K562 (cell line): ENCODE measurements around the gene PCDH7. TPM values are rescaled to one million over a fixed set of nuclear protein-coding genes. Genes with fewer than 3 reads are reported as not detected.

Experiments used
- ATAC-seq: fragments of 200-7000 bp; cut with Tn5 transposase; 3 replicates; pipeline ENCODE4 v1.9.1; 2020; ENCODE audit warnings: moderate library complexity
- BruUV-seq: library from RNA; stranded (reverse); fragments of 400-500 nt; replicated peaks from 2 replicates; lab custom pipeline; 2021; lab: Mats Ljungman, UMichigan
- CTCF ChIA-PET: fragments of 300-600 bp; formaldehyde crosslinking; extraction: SDS; loops from one replicate; lab custom pipeline; 2021; ENCODE audit warnings: low intra/inter-chr PET ratio; lab: Yijun Ruan, JAX
- POLR2A ChIA-PET: fragments of 300-600, 350-650 bp; sonication (Branson Sonifier 250); formaldehyde crosslinking; extraction: SDS; loops from one replicate; lab custom pipeline; 2021; ENCODE audit warnings: antibody characterized with exemption, inconsistent platforms; lab: Yijun Ruan, JAX
- DNase-seq, 4 experiments: peaks; one replicate each; pipeline versions ENCODE4 v3.0.0 to v3.0.0-alpha.2; 2011 to 2018; ENCODE audit warnings: low spot score in 3 of 4, mixed read lengths in 3 of 4; ENCODE audit errors: extremely low read depth in 1 of 4
- FAIRE-seq: peaks from 2 replicates; lab custom pipeline; 2011; peaks lifted over from hg19 to GRCh38; lab: Jason Lieb, UNC
- H2AFZ ChIP-seq: 2 replicates; pipeline ENCODE4 v1.6.0; 2011; ENCODE audit warnings: low read depth, low read length, control low read depth, inconsistent platforms
- H3K27ac ChIP-seq: fragments of 200-600 bp; 3 replicates; pipeline ENCODE4 v1.8.0; 2011; ENCODE audit warnings: low read depth, mild to moderate bottlenecking, control low read depth, inconsistent platforms, low read length, moderate library complexity, mixed read lengths; ENCODE audit errors: extremely low read depth
- H3K27me3 ChIP-seq, 2 experiments: fragments of 300-600 bp in 1 of 2; 2 replicates in 1 of 2; 3 replicates in 1 of 2; pipeline versions ENCODE4 v1.6.0 to v1.8.0; 2011; ENCODE audit warnings: inconsistent platforms in 2 of 2, low read length in 2 of 2, mild to moderate bottlenecking in 1 of 2, mixed read lengths in 1 of 2, moderate library complexity in 1 of 2; ENCODE audit not compliant: control insufficient read depth in 2 of 2, insufficient read depth in 2 of 2
- H3K36me3 ChIP-seq: fragments of 300-600 bp; 3 replicates; pipeline ENCODE4 v1.8.0; 2011; ENCODE audit warnings: mild to moderate bottlenecking, low read length, inconsistent platforms; ENCODE audit not compliant: control insufficient read depth, insufficient read depth
- H3K4me1 ChIP-seq, 2 experiments: fragments of 200-600 bp in 1 of 2; replicated peaks in 1 of 2; 2 replicates in 1 of 2; 3 replicates in 1 of 2; pipeline versions ENCODE4 v1.5.1 to v1.8.0; 2011; ENCODE audit warnings: inconsistent platforms in 2 of 2, low read length in 2 of 2, mild to moderate bottlenecking in 1 of 2, mixed read lengths in 1 of 2, moderate library complexity in 1 of 2; ENCODE audit not compliant: control insufficient read depth in 2 of 2, insufficient read depth in 2 of 2
- H3K4me2 ChIP-seq: 2 replicates; pipeline ENCODE4 v1.6.1; 2011; ENCODE audit warnings: low read length, control low read depth, inconsistent platforms, mixed read lengths; ENCODE audit not compliant: insufficient read depth
- H3K4me3 ChIP-seq: fragments of 200-600 bp; sonication (generic), shearing (Covaris generic); 2 replicates; pipeline ENCODE4 v1.5.1; 2016; ENCODE audit warnings: control low read depth, inconsistent platforms
- H3K79me2 ChIP-seq: fragments of 200-600 bp; 3 replicates; pipeline ENCODE4 v1.8.0; 2011; ENCODE audit warnings: low read length, inconsistent platforms; ENCODE audit not compliant: control insufficient read depth, insufficient read depth
- H3K9ac ChIP-seq, 2 experiments: 2 replicates each; pipeline versions ENCODE4 v1.6.0 to v1.6.1; 2011; ENCODE audit warnings: low read depth in 2 of 2, low read length in 2 of 2, control low read depth in 1 of 2, inconsistent platforms in 1 of 2, mild to moderate bottlenecking in 1 of 2, mixed read lengths in 1 of 2; ENCODE audit not compliant: insufficient read depth in 1 of 2
- H3K9me1 ChIP-seq: one replicate; pipeline ENCODE4 v1.6.0; 2011; ENCODE audit warnings: inconsistent platforms, mild to moderate bottlenecking, low read length, moderate library complexity; ENCODE audit not compliant: control insufficient read depth, insufficient read depth
- H3K9me3 ChIP-seq: replicated peaks from 2 replicates; pipeline ENCODE4 v1.5.1; 2011; ENCODE audit warnings: low read depth, low read length, inconsistent platforms; ENCODE audit not compliant: control insufficient read depth, insufficient read depth
- H4K20me1 ChIP-seq: replicated peaks from 2 replicates; pipeline ENCODE4 v1.6.1; 2011; ENCODE audit warnings: low read length, inconsistent platforms, mixed read lengths; ENCODE audit not compliant: control insufficient read depth, insufficient read depth
- CTBP1 ChIP-seq: fragments of 450-650 bp; IDR thresholded peaks from 2 replicates; pipeline ENCODE4 v1.6.1; 2016; ENCODE audit warnings: borderline replicate concordance
- CTCF ChIP-seq, 3 experiments: IDR thresholded peaks in 2 of 3; conservative IDR thresholded peaks in 1 of 3; 2 replicates each; pipeline ENCODE4 v1.5.1; 2011 to 2012; ENCODE audit warnings: low read length in 3 of 3, mild to moderate bottlenecking in 3 of 3, control low read depth in 2 of 3, improper control_type of control experiment in 1 of 3, inconsistent platforms in 1 of 3, low read depth in 1 of 3, mixed read lengths in 1 of 3, moderate library complexity in 1 of 3; ENCODE audit not compliant: insufficient read depth in 2 of 3
- CTCFL ChIP-seq: IDR thresholded peaks from 2 replicates; pipeline ENCODE4 v1.6.1; 2011; ENCODE audit warnings: borderline replicate concordance, low read depth, mild to moderate bottlenecking, moderate library complexity, low read length; ENCODE audit not compliant: insufficient read depth, poor library complexity, severe bottlenecking
- WGBS: fragments of 100-300 bp; shearing (Covaris generic); methylation state at CpG from one replicate; pipeline ENCODE4 v1.1.6; 2016; ENCODE audit warnings: low coverage, mixed read lengths; ENCODE audit not compliant: insufficient coverage; ENCODE audit errors: missing lambda C conversion rate; 5-methylcytosine and 5-hydroxymethylcytosine counted together
- in situ Hi-C: fragments of 300-500 bp; cut with MboI; formaldehyde crosslinking; loops from 4 replicates; pipeline ENCODE4 v1.15.0; 2018; ENCODE audit warnings: inconsistent platforms, mixed read lengths
- intact Hi-C: fragments of 100-400 bp; cut with micrococcal nuclease; formaldehyde crosslinking; loops from 2 replicates; pipeline ENCODE4 v1.14.2; 2022
- polyA plus RNA-seq, 8 experiments: library from polyadenylated mRNA; depleted of rRNA in 4 of 8; stranded (reverse) in 5 of 8; unstranded in 3 of 8; fragments of >200 nt; fragmentation: Nextera tagmentation in 2 of 8; fragmentation: Illumina TruSeq in 1 of 8; extraction: Ambion mirVana in 2 of 8; extraction: Trizol in 1 of 8; gene quantifications; 2 replicates each; pipeline versions ENCODE4 v1.2.1 to v1.2.3, GENCODE V29; 2011 to 2014; ENCODE audit warnings: inconsistent platforms in 1 of 8, missing spikeins in 1 of 8
- total RNA-seq, 7 experiments: library from RNA; depleted of rRNA in 6 of 7; stranded (reverse); fragments of >200 nt in 6 of 7; fragmentation: Illumina TruSeq in 2 of 7; extraction: Trizol in 2 of 7; gene quantifications; 2 replicates each; pipeline versions ENCODE4 v1.2.1 to v1.2.3, GENCODE V29; 2011 to 2021; ENCODE audit warnings: low replicate concordance in 1 of 7

The PCDH7 gene
- total and polyA plus RNA-seq, 9 of the 15 experiments (the other 6 are each of a cell fraction or from before 2014, with no cell fraction given), result not detected

- Histone ChIP-seq H3K27me3 (no peaks in the 10 kb centered on the region), H3K4me2 (no peak overlapping the region), H3K36me3 (no peaks in the 10 kb centered on the region), H3K79me2 (no peaks in the 10 kb centered on the region), H3K9me3 (no peaks in the 10 kb centered on the region), H3K9ac (no peak overlapping the region), H3K9me1 (no peaks in the 10 kb centered on the region), H2AFZ (no peak overlapping the region), H3K4me1 (no peaks in the 10 kb centered on the region), H4K20me1 (no peaks in the 10 kb centered on the region), H3K27ac (no peak overlapping the region), H3K4me3 (no peak overlapping the region)
- WGBS, result 0% methylated on average over 6 of the region's 6 CpGs
- peak; percentile 44; the same call in 1 of the 3 replicates for ATAC-seq
- BruUV-seq, result no TSS peak
- FAIRE-seq, result no peak
- CTCF ChIA-PET, result no interaction called here
- TF ChIP-seq CTCF (IDR thresholded peaks at IDR 0.05 in 2 of 3, conservative IDR thresholded peaks at IDR 0.05 in 1 of 3; ENCODE audit: insufficient read depth in 2 of 3, low read depth in 1 of 3, low read length in 3 of 3) (peak in 2 of 3 experiments; percentile 21 to 41; a peak in 2 of 6 replicates), CTBP1 (no peak), CTCFL (peak; percentile 14)
- in situ Hi-C loops (no loop called here), intact Hi-C loops (no loop called here)
- POLR2A ChIA-PET, result no interaction called here
- peak; percentile 21 to 39 (median 32) for DNase-seq
These were observed 5.6 kb upstream of the PCDH7 start for GRCh38 chr4:30714408-30715031.
